GM12878 (cell line): ENCODE results near the gene HSFX4. TPM values are rescaled to one million over a fixed set of nuclear protein-coding genes. Genes with fewer than 3 reads are reported as not detected.

Experiments used
- CHD1 ChIP-seq: IDR thresholded peaks from 2 replicates; pipeline ENCODE4 v1.6.1; 2012; ENCODE audit warnings: low read depth, low read length, improper control_type of control experiment
- ETV6 ChIP-seq, 2 experiments: fragments of 450-650 bp in 1 of 2; IDR thresholded peaks in 1 of 2; conservative IDR thresholded peaks in 1 of 2; 2 replicates each; pipeline ENCODE4 v1.6.1; 2014; ENCODE audit warnings: antibody characterized with exemption in 1 of 2, borderline replicate concordance in 1 of 2, low read depth in 1 of 2, mild to moderate bottlenecking in 1 of 2, moderate library complexity in 1 of 2
- FOXK2 ChIP-seq: fragments of 450-650 bp; IDR thresholded peaks from 2 replicates; pipeline ENCODE4 v1.6.1; 2017; ENCODE audit warnings: mild to moderate bottlenecking, moderate library complexity
- IRF5 ChIP-seq: fragments of 450-650 bp; IDR thresholded peaks from 2 replicates; pipeline ENCODE4 v1.6.1; 2017; ENCODE audit warnings: borderline replicate concordance
- MAX ChIP-seq: IDR thresholded peaks from 2 replicates; pipeline ENCODE4 v1.6.1; 2012; ENCODE audit warnings: low read depth, low read length, improper control_type of control experiment
- MEF2B ChIP-seq: fragments of 450-650 bp; IDR thresholded peaks from 2 replicates; pipeline ENCODE4 v1.6.1; 2018; ENCODE audit warnings: mild to moderate bottlenecking, moderate library complexity; ENCODE audit not compliant: partially characterized antibody, poor library complexity, severe bottlenecking
- MYB ChIP-seq: fragments of 150-350 bp; IDR thresholded peaks from 2 replicates; pipeline ENCODE4 v1.6.1; 2014; ENCODE audit warnings: mild to moderate bottlenecking, low read depth, low read length, borderline replicate concordance
- NBN ChIP-seq: fragments of 450-650 bp; IDR thresholded peaks from 2 replicates; pipeline ENCODE4 v1.6.1; 2016
- PAX8 ChIP-seq: fragments of 450-650 bp; IDR thresholded peaks from 2 replicates; pipeline ENCODE4 v1.6.1; 2017; ENCODE audit warnings: mild to moderate bottlenecking, moderate library complexity
- PKNOX1 ChIP-seq: fragments of 450-650 bp; IDR thresholded peaks from 2 replicates; pipeline ENCODE4 v1.6.1; 2016; ENCODE audit warnings: mild to moderate bottlenecking
- PML ChIP-seq: IDR thresholded peaks from 2 replicates; pipeline ENCODE4 v1.6.1; 2012; ENCODE audit warnings: low read length, inconsistent platforms
- POLR2AphosphoS5 ChIP-seq: IDR thresholded peaks from 2 replicates; pipeline ENCODE4 v1.6.1; 2011; ENCODE audit warnings: mild to moderate bottlenecking, low read length, inconsistent platforms
- RB1 ChIP-seq: fragments of 450-650 bp; formaldehyde crosslinking; IDR thresholded peaks from 2 replicates; pipeline ENCODE4 v1.6.1; 2017; ENCODE audit warnings: mild to moderate bottlenecking, borderline replicate concordance
- RBBP5 ChIP-seq: fragments of 200-600 bp; sonication (generic); conservative IDR thresholded peaks from 2 replicates; pipeline ENCODE4 v1.6.1; 2016
- RCOR1 ChIP-seq: conservative IDR thresholded peaks from 2 replicates; pipeline ENCODE4 v1.6.1; 2012; ENCODE audit warnings: low read depth, low read length, improper control_type of control experiment
- SKIL ChIP-seq: fragments of 450-650 bp; IDR thresholded peaks from 2 replicates; pipeline ENCODE4 v1.6.1; 2017; ENCODE audit warnings: mild to moderate bottlenecking, low read depth, inconsistent platforms; ENCODE audit not compliant: poor library complexity, severe bottlenecking
- SPI1 ChIP-seq: IDR thresholded peaks from 2 replicates; pipeline ENCODE4 v1.6.1; 2011; ENCODE audit warnings: low read depth, mild to moderate bottlenecking, low read length, moderate library complexity, borderline replicate concordance; ENCODE audit not compliant: insufficient read depth
- STAT3 ChIP-seq: IDR thresholded peaks from 2 replicates; pipeline ENCODE4 v1.6.1; 2011; ENCODE audit warnings: low read depth, low read length, improper control_type of control experiment
- polyA plus RNA-seq, 11 experiments: library from polyadenylated mRNA; depleted of rRNA in 4 of 11; unstranded in 6 of 11; stranded (reverse) in 5 of 11; fragments of >200 nt; fragmentation: Nextera tagmentation in 4 of 11; fragmentation: Illumina TruSeq in 1 of 11; extraction: Ambion mirVana in 4 of 11; extraction: Trizol in 1 of 11; gene quantifications; 1 replicate in 1 of 11; 2 replicates in 10 of 11; pipeline versions ENCODE4 v1.2.1 to v1.2.3, GENCODE V29; 2011 to 2016; ENCODE audit warnings: inconsistent platforms in 2 of 11, missing spikeins in 2 of 11, low read depth in 1 of 11
- total RNA-seq, 4 experiments: library from RNA; depleted of rRNA in 3 of 4; stranded (reverse); fragments of >200 nt in 3 of 4; fragmentation: Illumina TruSeq in 1 of 4; extraction: Trizol in 1 of 4; gene quantifications; 2 replicates each; pipeline versions ENCODE4 v1.2.1 to v1.2.3, GENCODE V29; 2013 to 2021
- TF ChIP-seq, protein P1 (sequence below): fragments of 450-650 bp; IDR thresholded peaks from 2 replicates; pipeline ENCODE4 v1.6.1; 2017; ENCODE audit warnings: mild to moderate bottlenecking, moderate library complexity
- TF ChIP-seq, protein P2 (sequence below): fragments of 450-650 bp; IDR thresholded peaks from 2 replicates; pipeline ENCODE4 v1.6.1; 2017; ENCODE audit warnings: mild to moderate bottlenecking

Gene HSFX4
- total and polyA plus RNA-seq, 10 of the 15 experiments (the other 5 are each of a cell fraction or from before 2014, with no cell fraction given): 0.11 to 0.24 (median 0.21) TPM; not detected in 6

GRCh38 chrX:149938427-149938880, 9.1 kb downstream of the HSFX4 start, which contains the start of gene EOLA2 (continued):
- TF ChIP-seq, protein P1, sequence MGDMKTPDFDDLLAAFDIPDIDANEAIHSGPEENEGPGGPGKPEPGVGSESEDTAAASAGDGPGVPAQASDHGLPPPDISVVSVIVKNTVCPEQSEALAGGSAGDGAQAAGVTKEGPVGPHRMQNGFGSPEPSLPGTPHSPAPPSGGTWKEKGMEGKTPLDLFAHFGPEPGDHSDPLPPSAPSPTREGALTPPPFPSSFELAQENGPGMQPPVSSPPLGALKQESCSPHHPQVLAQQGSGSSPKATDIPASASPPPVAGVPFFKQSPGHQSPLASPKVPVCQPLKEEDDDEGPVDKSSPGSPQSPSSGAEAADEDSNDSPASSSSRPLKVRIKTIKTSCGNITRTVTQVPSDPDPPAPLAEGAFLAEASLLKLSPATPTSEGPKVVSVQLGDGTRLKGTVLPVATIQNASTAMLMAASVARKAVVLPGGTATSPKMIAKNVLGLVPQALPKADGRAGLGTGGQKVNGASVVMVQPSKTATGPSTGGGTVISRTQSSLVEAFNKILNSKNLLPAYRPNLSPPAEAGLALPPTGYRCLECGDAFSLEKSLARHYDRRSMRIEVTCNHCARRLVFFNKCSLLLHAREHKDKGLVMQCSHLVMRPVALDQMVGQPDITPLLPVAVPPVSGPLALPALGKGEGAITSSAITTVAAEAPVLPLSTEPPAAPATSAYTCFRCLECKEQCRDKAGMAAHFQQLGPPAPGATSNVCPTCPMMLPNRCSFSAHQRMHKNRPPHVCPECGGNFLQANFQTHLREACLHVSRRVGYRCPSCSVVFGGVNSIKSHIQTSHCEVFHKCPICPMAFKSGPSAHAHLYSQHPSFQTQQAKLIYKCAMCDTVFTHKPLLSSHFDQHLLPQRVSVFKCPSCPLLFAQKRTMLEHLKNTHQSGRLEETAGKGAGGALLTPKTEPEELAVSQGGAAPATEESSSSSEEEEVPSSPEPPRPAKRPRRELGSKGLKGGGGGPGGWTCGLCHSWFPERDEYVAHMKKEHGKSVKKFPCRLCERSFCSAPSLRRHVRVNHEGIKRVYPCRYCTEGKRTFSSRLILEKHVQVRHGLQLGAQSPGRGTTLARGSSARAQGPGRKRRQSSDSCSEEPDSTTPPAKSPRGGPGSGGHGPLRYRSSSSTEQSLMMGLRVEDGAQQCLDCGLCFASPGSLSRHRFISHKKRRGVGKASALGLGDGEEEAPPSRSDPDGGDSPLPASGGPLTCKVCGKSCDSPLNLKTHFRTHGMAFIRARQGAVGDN: peak; percentile 89
- TF ChIP-seq RCOR1: no peak
- TF ChIP-seq PAX8: no peak
- TF ChIP-seq FOXK2: peak; percentile 53
- TF ChIP-seq POLR2AphosphoS5: no peak; the same call in 1 of the 2 replicates
- TF ChIP-seq SKIL: no peak
- no peak for TF ChIP-seq IRF5
- peak; percentile 47; the same call in 1 of the 2 replicates for TF ChIP-seq SPI1
- TF ChIP-seq STAT3: no peak
- peak in 1 of 2 experiments; percentile 68; a peak in 1 of 4 replicates for TF ChIP-seq ETV6 (conservative IDR thresholded peaks at IDR 0.05 in 1 of 2, IDR thresholded peaks at IDR 0.05 in 1 of 2; ENCODE audit: borderline replicate concordance in 1 of 2, low read depth in 1 of 2)
- TF ChIP-seq, protein P2, sequence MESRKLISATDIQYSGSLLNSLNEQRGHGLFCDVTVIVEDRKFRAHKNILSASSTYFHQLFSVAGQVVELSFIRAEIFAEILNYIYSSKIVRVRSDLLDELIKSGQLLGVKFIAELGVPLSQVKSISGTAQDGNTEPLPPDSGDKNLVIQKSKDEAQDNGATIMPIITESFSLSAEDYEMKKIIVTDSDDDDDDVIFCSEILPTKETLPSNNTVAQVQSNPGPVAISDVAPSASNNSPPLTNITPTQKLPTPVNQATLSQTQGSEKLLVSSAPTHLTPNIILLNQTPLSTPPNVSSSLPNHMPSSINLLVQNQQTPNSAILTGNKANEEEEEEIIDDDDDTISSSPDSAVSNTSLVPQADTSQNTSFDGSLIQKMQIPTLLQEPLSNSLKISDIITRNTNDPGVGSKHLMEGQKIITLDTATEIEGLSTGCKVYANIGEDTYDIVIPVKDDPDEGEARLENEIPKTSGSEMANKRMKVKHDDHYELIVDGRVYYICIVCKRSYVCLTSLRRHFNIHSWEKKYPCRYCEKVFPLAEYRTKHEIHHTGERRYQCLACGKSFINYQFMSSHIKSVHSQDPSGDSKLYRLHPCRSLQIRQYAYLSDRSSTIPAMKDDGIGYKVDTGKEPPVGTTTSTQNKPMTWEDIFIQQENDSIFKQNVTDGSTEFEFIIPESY: no peak
- TF ChIP-seq PML: no peak
- TF ChIP-seq MEF2B: no peak
- TF ChIP-seq RBBP5: no peak
- no peak for TF ChIP-seq MYB
- TF ChIP-seq RB1: 0 out of 2 replicates have a peak, but pooled peaks have one; percentile 46
- no peak for TF ChIP-seq CHD1
- TF ChIP-seq MAX: no peak
- peak; percentile 85 for TF ChIP-seq PKNOX1
- peak; percentile 69 for TF ChIP-seq NBN
